ENCODE results near the gene TBC1D12.
"Not testable (repeated sequence)": the region's sequence is repeated elsewhere in the genome, so short reads cannot be mapped to it uniquely, and the experiment has no call there.

The TBC1D12 gene

DNA sequence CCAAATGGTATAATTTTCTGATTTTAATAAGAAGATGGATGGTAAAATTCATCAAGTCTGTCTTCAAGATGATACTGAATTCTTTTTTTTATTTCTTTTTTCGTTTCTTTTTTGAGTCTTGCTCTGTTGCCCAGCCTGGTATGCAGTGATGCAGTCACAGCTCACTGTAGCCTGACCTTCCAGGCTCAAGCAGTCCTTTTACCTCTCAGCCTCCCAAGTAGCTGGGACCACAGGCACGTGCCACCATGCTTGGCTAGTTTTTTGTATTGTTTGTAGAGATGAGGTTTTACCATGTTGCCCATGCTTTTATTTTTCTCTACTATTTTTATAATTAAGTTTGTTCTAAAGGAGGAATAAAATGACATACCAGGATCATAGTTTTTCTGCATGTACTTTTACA is 91.1 kb downstream of the TBC1D12 start:
- Histone ChIP-seq H3K36me3 (ENCODE audit: control insufficient read depth, insufficient read depth, low read length) (no peaks in the 10 kb centered on the region), H3K9me3 (ENCODE audit: control insufficient read depth, insufficient read depth, low read depth, low read length) (no peaks in the 10 kb centered on the region), H3K9ac (ENCODE audit: low read length) (no peak overlapping the region), H3K27me3 (ENCODE audit: control insufficient read depth, insufficient read depth, low read length) (no peaks in the 10 kb centered on the region), H3K27ac (ENCODE audit: low read depth, low read length) (no peak overlapping the region), H3K4me3 (ENCODE audit: low read depth, low read length) (no peak overlapping the region), H3K4me1 (ENCODE audit: control insufficient read depth, insufficient read depth, low read length) (no peaks in the 10 kb centered on the region)

DNA sequence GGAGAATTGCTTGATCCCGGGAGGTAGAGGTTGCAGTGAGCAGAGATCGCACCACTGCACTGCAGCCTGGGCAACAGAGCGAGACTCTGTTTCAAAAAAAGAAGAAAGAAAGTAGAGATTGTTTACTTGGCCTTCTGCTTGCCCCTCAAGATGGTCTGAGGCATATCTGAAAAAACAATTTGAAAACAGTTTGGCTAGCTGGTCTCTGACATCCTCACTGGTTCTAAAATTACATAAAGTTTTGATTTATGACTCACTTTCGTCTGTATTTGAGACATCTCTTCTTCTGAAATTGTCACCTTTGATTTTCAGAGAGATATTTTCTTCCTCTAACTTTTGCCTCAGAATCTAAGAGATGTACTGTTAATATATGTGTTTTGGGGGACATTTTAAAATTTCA is 93.7 kb downstream of the TBC1D12 start:
- Histone ChIP-seq H3K27me3 (ENCODE audit: control insufficient read depth, insufficient read depth, low read length) (no peaks in the 10 kb centered on the region), H3K9ac (ENCODE audit: low read length) (no peak overlapping the region), H3K36me3 (ENCODE audit: control insufficient read depth, insufficient read depth, low read length) (no peaks in the 10 kb centered on the region), H3K4me3 (ENCODE audit: low read depth, low read length) (no peak overlapping the region), H3K4me1 (ENCODE audit: control insufficient read depth, insufficient read depth, low read length) (no peaks in the 10 kb centered on the region), H3K9me3 (ENCODE audit: control insufficient read depth, insufficient read depth, low read depth, low read length) (no peaks in the 10 kb centered on the region), H3K27ac (ENCODE audit: low read depth, low read length) (no peak overlapping the region)

DNA sequence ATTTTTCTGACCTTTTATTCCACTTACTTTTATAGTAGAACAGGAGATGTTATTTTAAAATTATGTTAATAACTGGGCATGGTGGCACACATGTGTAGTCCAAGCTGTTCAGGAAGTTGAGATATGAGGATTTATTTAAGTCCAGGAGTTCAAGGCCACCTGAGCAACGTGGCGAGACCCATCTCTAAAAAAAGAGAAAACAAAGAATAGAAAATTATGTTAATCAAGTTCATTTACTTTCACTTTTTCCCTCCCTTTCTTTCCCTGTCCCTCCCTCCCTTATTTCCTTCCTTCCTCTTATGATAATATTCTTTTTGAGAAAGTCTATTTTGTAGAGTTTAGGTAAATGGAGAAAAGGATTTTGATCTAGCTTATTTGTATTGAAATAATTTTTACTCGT is 94.3 kb downstream of the TBC1D12 start:
- no peaks in the 10 kb centered on the region for H3K9me3 ChIP-seq (ENCODE audit: control insufficient read depth, insufficient read depth, low read depth, low read length)
- H3K27ac ChIP-seq (ENCODE audit: low read depth, low read length), result no peak overlapping the region
- H3K4me3 ChIP-seq (ENCODE audit: low read depth, low read length), result no peak overlapping the region
- no peak overlapping the region for H3K9ac ChIP-seq (ENCODE audit: low read length)
- H3K36me3 ChIP-seq (ENCODE audit: control insufficient read depth, insufficient read depth, low read length), result no peaks in the 10 kb centered on the region
- H3K4me1 ChIP-seq (ENCODE audit: control insufficient read depth, insufficient read depth, low read length), result no peaks in the 10 kb centered on the region
- H3K27me3 ChIP-seq (ENCODE audit: control insufficient read depth, insufficient read depth, low read length), result no peaks in the 10 kb centered on the region

DNA sequence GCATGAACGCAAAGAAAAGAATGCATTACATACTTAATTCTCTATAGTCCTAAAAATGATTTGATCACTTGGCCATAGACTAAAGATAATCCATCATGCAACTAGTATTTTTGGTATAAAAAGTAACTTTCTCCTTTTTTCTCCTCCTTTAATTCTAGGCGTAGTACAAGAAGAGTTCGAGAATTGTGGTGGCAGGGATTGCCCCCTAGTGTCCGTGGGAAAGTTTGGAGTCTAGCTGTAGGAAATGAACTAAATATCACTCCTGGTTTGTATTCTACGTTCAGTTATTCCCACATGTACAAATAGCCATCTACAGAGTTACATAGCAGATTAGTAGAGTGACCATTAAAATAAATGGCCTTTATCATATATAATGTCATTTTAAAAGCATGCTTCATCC is 97.7 kb downstream of the TBC1D12 start:
- H3K4me3 ChIP-seq (ENCODE audit: low read depth, low read length), result no peak overlapping the region
- no peaks in the 10 kb centered on the region for H3K4me1 ChIP-seq (ENCODE audit: control insufficient read depth, insufficient read depth, low read length)
- no peak overlapping the region for H3K27ac ChIP-seq (ENCODE audit: low read depth, low read length)
- H3K9ac ChIP-seq (ENCODE audit: low read length), result no peak overlapping the region
- no peaks in the 10 kb centered on the region for H3K9me3 ChIP-seq (ENCODE audit: control insufficient read depth, insufficient read depth, low read depth, low read length)
- H3K36me3 ChIP-seq (ENCODE audit: control insufficient read depth, insufficient read depth, low read length), result no peaks in the 10 kb centered on the region
- no peaks in the 10 kb centered on the region for H3K27me3 ChIP-seq (ENCODE audit: control insufficient read depth, insufficient read depth, low read length)

DNA sequence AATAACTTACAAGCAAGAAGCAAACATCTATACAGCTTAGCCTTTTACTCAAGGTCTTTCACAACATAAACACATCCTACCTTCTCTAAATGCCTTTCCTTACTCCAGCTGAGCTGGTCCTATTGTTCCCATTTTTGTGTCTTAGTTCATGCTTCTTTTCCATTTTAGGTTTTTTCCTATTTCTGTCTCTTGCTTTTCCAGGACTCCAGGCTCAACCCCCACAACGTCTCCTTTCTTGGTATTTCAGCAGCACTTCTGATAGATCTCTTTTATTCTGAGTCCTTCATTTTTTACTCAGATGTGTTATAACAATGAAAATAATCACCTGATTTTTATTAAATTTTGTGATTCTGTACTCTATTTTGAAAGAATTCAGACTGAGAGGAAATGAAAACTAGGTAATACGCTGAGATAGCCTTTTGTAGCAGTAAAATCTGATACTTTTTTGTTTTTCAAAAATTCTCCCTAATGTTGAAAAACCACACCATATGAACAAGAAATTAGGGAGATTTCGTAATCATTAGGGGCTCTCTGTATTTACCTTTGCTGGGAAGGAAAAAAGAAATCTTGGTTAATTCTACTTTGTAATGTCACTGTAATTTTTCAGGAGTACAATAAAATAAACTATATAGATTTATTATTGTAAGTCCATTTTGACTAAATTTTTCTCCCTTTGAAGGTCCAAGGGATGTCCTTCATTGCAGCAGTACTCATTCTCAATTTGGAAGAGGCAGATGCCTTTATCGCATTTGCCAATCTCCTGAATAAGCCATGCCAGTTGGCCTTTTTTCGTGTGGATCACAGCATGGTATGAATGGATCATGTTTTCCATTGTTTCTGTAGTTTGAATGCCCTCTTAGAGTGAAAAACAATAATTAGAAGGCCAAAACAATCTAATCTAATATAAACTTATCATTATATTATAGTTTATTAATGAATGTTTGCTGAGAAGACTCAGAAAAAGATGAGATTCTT is 119.2 kb downstream of the TBC1D12 start:
- Histone ChIP-seq H3K4me1 (ENCODE audit: control insufficient read depth, insufficient read depth, low read length) (no peaks in the 10 kb centered on the region), H3K27me3 (ENCODE audit: control insufficient read depth, insufficient read depth, low read length) (no peaks in the 10 kb centered on the region), H3K27ac (ENCODE audit: low read depth, low read length) (no peak overlapping the region), H3K36me3 (ENCODE audit: control insufficient read depth, insufficient read depth, low read length) (no peaks in the 10 kb centered on the region), H3K4me3 (ENCODE audit: low read depth, low read length) (no peak overlapping the region), H3K9ac (ENCODE audit: low read length) (no peak overlapping the region), H3K9me3 (ENCODE audit: control insufficient read depth, insufficient read depth, low read depth, low read length) (no peaks in the 10 kb centered on the region)

DNA sequence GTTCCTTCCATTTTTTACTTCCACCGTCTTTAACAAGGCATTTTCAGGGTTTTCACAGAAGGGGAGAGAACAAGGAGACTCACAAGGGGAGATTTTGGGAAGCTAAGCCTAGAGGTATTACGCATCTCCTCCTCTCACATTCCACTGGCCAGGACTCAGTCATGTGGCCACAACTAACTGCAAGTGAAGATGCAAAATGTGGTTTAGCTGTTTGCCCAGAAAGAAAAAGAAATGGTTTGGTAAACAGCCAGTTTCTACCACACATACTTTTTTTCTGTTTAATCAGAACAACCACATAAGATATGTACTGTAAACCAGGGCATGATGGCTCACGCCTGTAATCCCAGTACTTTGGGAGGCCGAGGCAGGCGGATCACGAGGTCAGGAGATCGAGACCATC is 121.8 kb downstream of the TBC1D12 start:
- Histone ChIP-seq H3K4me3 (ENCODE audit: low read depth, low read length) (no peak overlapping the region), H3K9ac (ENCODE audit: low read length) (no peak overlapping the region), H3K4me1 (ENCODE audit: control insufficient read depth, insufficient read depth, low read length) (no peaks in the 10 kb centered on the region), H3K9me3 (ENCODE audit: control insufficient read depth, insufficient read depth, low read depth, low read length) (no peaks in the 10 kb centered on the region), H3K27ac (ENCODE audit: low read depth, low read length) (no peak overlapping the region), H3K36me3 (ENCODE audit: control insufficient read depth, insufficient read depth, low read length) (no peaks in the 10 kb centered on the region), H3K27me3 (ENCODE audit: control insufficient read depth, insufficient read depth, low read length) (no peaks in the 10 kb centered on the region)

DNA sequence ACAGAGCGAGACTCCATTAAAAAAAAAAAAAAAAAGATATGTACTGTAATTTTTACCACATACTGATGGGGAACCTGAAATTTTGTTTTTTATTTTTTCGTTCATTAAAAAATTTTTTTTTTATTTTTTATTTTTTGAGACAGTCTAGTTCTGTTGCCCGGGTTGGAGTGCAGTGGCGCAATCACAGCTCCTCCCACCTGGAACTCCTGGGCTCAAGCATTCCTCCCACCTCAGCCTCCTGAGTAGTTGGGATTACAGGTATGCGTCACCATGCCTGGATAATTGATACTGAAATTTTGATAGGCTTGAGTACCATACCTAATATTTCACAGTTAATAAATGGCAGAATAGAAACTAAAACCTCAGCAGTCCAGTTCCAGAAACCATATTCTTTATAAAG is 122.4 kb downstream of the TBC1D12 start:
- H3K9me3 ChIP-seq (ENCODE audit: control insufficient read depth, insufficient read depth, low read depth, low read length), result no peaks in the 10 kb centered on the region
- H3K27ac ChIP-seq (ENCODE audit: low read depth, low read length), result no peak overlapping the region

DNA sequence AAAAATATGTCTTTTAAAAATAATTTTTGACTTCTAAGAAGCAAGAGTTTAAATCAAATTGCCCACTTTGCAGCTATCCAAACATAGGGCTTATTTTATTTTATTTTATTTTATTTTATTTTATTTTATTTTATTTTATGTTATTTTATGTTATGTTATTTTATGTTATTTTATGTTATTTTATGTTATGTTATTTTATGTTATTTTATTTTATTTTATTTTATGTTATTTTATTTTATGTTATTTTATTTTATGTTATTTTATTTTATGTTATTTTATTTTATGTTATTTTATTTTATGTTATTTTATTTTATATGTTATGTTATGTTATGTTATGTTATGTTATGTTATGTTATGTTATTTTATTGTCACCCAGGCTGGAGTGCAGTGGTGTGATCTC is 129.2 kb downstream of the TBC1D12 start:
- H3K9me3 ChIP-seq (ENCODE audit: control insufficient read depth, insufficient read depth, low read depth, low read length); H3K27ac ChIP-seq (ENCODE audit: low read depth, low read length); H3K9ac ChIP-seq (ENCODE audit: low read length); H3K27me3 ChIP-seq (ENCODE audit: control insufficient read depth, insufficient read depth, low read length); H3K36me3 ChIP-seq (ENCODE audit: control insufficient read depth, insufficient read depth, low read length); H3K4me3 ChIP-seq (ENCODE audit: low read depth, low read length); H3K4me1 ChIP-seq (ENCODE audit: control insufficient read depth, insufficient read depth, low read length): not testable (repeated sequence)

More for the DNA sequence above, 122.4 kb downstream of the TBC1D12 start:
- H3K4me3 ChIP-seq (ENCODE audit: low read depth, low read length), result no peak overlapping the region
- H3K9ac ChIP-seq (ENCODE audit: low read length), result no peak overlapping the region
- no peaks in the 10 kb centered on the region for H3K27me3 ChIP-seq (ENCODE audit: control insufficient read depth, insufficient read depth, low read length)
- H3K36me3 ChIP-seq (ENCODE audit: control insufficient read depth, insufficient read depth, low read length), result no peaks in the 10 kb centered on the region
- no peaks in the 10 kb centered on the region for H3K4me1 ChIP-seq (ENCODE audit: control insufficient read depth, insufficient read depth, low read length)

DNA sequence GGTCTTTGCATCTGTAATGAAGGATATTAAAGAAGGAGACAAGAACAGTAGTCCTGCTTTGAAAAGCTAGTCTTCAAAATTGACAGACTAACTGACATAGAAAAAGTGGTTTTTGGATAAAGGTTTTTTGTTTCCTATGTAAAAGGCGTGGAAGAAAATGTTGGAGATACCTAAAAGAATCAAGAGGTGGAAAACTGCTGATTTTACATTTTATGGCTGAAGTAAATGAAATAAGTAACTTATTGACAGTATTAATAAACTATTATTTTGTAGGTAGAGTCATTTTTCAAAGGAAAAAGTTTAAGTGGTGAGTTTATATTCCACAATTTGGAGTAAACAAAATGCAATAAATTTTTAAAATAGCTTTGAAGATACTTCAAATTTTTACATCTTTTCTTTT is 130.7 kb downstream of the TBC1D12 start:
- Histone ChIP-seq H3K4me3 (ENCODE audit: low read depth, low read length) (no peak overlapping the region), H3K27me3 (ENCODE audit: control insufficient read depth, insufficient read depth, low read length) (no peaks in the 10 kb centered on the region), H3K9me3 (ENCODE audit: control insufficient read depth, insufficient read depth, low read depth, low read length) (no peaks in the 10 kb centered on the region), H3K36me3 (ENCODE audit: control insufficient read depth, insufficient read depth, low read length) (no peaks in the 10 kb centered on the region), H3K4me1 (ENCODE audit: control insufficient read depth, insufficient read depth, low read length) (no peaks in the 10 kb centered on the region), H3K9ac (ENCODE audit: low read length) (no peak overlapping the region), H3K27ac (ENCODE audit: low read depth, low read length) (no peak overlapping the region)

DNA sequence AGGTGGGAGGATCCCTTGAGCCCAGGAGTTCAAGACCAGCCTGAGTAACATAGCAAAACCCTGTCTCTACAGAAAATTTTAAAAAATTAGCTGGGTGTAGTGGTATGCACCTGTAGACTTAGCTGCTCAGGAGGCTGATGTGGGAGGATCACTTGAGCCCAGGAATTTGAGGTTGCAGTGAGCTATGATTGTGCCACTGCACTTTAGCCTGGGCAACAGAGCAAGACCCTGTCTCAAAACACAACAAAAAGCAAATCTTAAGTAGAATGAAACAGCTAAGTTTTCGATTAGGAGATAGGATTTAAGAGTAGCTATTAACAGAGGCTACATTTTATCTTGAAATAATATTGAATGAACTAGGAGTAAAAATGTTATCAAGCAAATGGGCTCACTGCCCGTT is 139.9 kb downstream of the TBC1D12 start:
- H3K9me3 ChIP-seq (ENCODE audit: control insufficient read depth, insufficient read depth, low read depth, low read length); H3K4me3 ChIP-seq (ENCODE audit: low read depth, low read length); H3K27ac ChIP-seq (ENCODE audit: low read depth, low read length); H3K9ac ChIP-seq (ENCODE audit: low read length); H3K27me3 ChIP-seq (ENCODE audit: control insufficient read depth, insufficient read depth, low read length): not testable (repeated sequence)
- H3K36me3 ChIP-seq (ENCODE audit: control insufficient read depth, insufficient read depth, low read length), result peaks cover 10% of the 10 kb centered on the region
- H3K4me1 ChIP-seq (ENCODE audit: control insufficient read depth, insufficient read depth, low read length), result peaks cover 13% of the 10 kb centered on the region

DNA sequence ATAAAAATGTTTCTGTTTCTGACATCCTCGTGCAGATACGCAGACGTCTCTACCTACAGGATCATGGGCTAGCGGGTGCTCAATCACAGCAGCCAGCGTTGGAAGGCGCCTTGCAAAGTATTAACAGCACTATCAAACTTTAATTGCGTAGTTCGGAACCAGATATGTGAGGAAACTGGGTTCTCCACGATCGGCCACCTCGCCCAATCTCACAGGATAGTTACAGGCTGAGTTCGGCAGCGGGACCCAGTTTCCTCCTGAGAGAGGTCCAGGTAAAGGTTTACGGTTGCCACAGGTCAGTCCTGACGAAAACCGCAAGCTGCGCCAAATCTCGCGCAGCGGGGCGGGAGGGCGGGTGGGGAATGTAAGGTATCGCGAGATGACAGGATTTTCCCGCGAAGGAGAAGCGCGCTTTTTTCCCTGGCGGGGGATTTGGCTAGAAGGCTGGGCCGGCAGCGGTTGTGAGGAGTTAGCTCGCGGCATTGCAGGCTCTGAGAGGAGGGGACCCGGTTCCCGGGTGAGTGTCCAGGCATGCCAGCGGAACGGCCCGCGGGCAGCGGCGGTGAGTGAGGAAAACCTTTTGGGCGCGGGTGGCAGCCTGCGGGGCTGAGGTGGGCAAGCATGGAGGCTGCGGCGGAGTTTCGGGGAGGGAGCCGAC is 143.2 kb downstream of the TBC1D12 start, which contains the start of gene HELLS:
TSS of gene HELLS (plus strand) at position 398 of the 658 bp plus-strand sequence. CDS start at position 532, 134 bp downstream.
- Histone ChIP-seq H3K9me3 (ENCODE audit: control insufficient read depth, insufficient read depth, low read depth, low read length) (no peaks in the 10 kb centered on the region), H3K9ac (ENCODE audit: low read length) (peak within 1 kb of the TSS; percentile 100), H3K4me1 (ENCODE audit: control insufficient read depth, insufficient read depth, low read length) (peaks cover 20% of the 10 kb centered on the region), H3K36me3 (ENCODE audit: control insufficient read depth, insufficient read depth, low read length) (peaks cover 28% of the 10 kb centered on the region), H3K27me3 (ENCODE audit: control insufficient read depth, insufficient read depth, low read length) (no peaks in the 10 kb centered on the region), H3K4me3 (ENCODE audit: low read depth, low read length) (peak within 1 kb of the TSS; percentile 93), H3K27ac (ENCODE audit: low read depth, low read length) (peak within 1 kb of the TSS; percentile 95)

All from HUES6 (cell line).